Muscle layer of colon (tissue), 2 donors: ENCODE results near the gene PAK1IP1.
"Not testable (repeated sequence)": the region's sequence is repeated elsewhere in the genome, so short reads cannot be mapped to it uniquely, and the experiment has no call there.

ENCODE experiments used
- H3K27ac ChIP-seq: one replicate; pipeline ENCODE4 v1.7.0; 2013; ENCODE audit warnings: low read depth, mild to moderate bottlenecking, low read length, moderate library complexity
- H3K27me3 ChIP-seq, 2 donors: one replicate each; pipeline ENCODE4 v1.7.0; 2013; ENCODE audit warnings: low read length in 2 of 2, mild to moderate bottlenecking in 2 of 2; ENCODE audit not compliant: insufficient read depth in 2 of 2, control insufficient read depth in 1 of 2
- H3K36me3 ChIP-seq: one replicate; pipeline ENCODE4 v1.7.0; 2013; ENCODE audit warnings: mild to moderate bottlenecking, low read length; ENCODE audit not compliant: insufficient read depth
- H3K4me1 ChIP-seq: one replicate; pipeline ENCODE4 v1.7.0; 2013; ENCODE audit warnings: mild to moderate bottlenecking, low read length; ENCODE audit not compliant: insufficient read depth
- H3K4me3 ChIP-seq, 2 donors: one replicate each; pipeline ENCODE4 v1.7.0; 2013; ENCODE audit warnings: low read length in 2 of 2, low read depth in 1 of 2, mild to moderate bottlenecking in 1 of 2, moderate library complexity in 1 of 2
- H3K9ac ChIP-seq: one replicate; pipeline ENCODE4 v1.7.0; 2013; ENCODE audit warnings: low read length
- H3K9me3 ChIP-seq: one replicate; pipeline ENCODE4 v1.7.0; 2013; ENCODE audit warnings: mild to moderate bottlenecking, low read length
- donor health status: abdominal sarcoma.
- donor health status: Adenocarcinoma of cecum.

PAK1IP1 gene

GRCh38 chr6:10749734-10750133 is 55.0 kb downstream of the PAK1IP1 start:
- Histone ChIP-seq H3K4me3 (no peak overlapping the region), H3K27ac (no peak overlapping the region), H3K4me1 (peaks cover 26% of the 10 kb centered on the region), H3K27me3 (no peaks in the 10 kb centered on the region), H3K9me3 (no peaks in the 10 kb centered on the region), H3K36me3 (peaks cover 40% of the 10 kb centered on the region), H3K9ac (peak overlapping the region; percentile 27)

- peaks cover 41% of the 10 kb centered on the region for H3K36me3 ChIP-seq
Measured at GRCh38 chr6:10750568-10750967, 55.8 kb downstream of the PAK1IP1 start.

GRCh38 chr6:10751757-10752156 is 57.0 kb downstream of the PAK1IP1 start:
- not testable (repeated sequence) for H3K27ac ChIP-seq, H3K9ac ChIP-seq, H3K27me3 ChIP-seq, H3K4me3 ChIP-seq, H3K9me3 ChIP-seq
- Histone ChIP-seq H3K36me3 (peaks cover 41% of the 10 kb centered on the region), H3K4me1 (peaks cover 24% of the 10 kb centered on the region)

More at GRCh38 chr6:10750568-10750967, 55.8 kb downstream of the PAK1IP1 start:
- H3K4me1 ChIP-seq = peaks cover 26% of the 10 kb centered on the region
- H3K9ac ChIP-seq, H3K9me3 ChIP-seq, H3K27me3 ChIP-seq, H3K27ac ChIP-seq, H3K4me3 ChIP-seq: not testable (repeated sequence)

- Histone ChIP-seq H3K9ac (no peak overlapping the region), H3K27ac (no peak overlapping the region), H3K36me3 (peaks cover 35% of the 10 kb centered on the region), H3K4me3 (no peak overlapping the region), H3K9me3 (no peaks in the 10 kb centered on the region), H3K27me3 (no peaks in the 10 kb centered on the region), H3K4me1 (peaks cover 5% of the 10 kb centered on the region)
Measured at GRCh38 chr6:10756085-10756484, 61.3 kb downstream of the PAK1IP1 start.
